ENCODE data around the gene CDHR3. TPM values are rescaled to one million over a fixed set of nuclear protein-coding genes. Genes with fewer than 3 reads are reported as not detected.

Gene CDHR3
- total and polyA plus RNA-seq, 9 of the 15 experiments (the other 6 are each of a cell fraction or from before 2014, with no cell fraction given): 0.03 to 0.66 (median 0.24) TPM; not detected in 1

GRCh38 chr7:106018566-106019469 is 55.8 kb downstream of the CDHR3 start (continued):
- TF ChIP-seq TFAP4 (CRISPR knock-in tag; IDR thresholded peaks at IDR 0.05; ENCODE audit: borderline replicate concordance): peak; percentile 24; the same call in 1 of the 2 replicates
- TF ChIP-seq CBX5 (IDR thresholded peaks at IDR 0.05; ENCODE audit: borderline replicate concordance, low read depth): 0 out of 2 replicates have a peak, but pooled peaks have one; percentile 22
- TF ChIP-seq KDM1A (IDR thresholded peaks at IDR 0.05): peak; percentile 86 to 91
- peak; percentile 90 for TF ChIP-seq PHB2 (IDR thresholded peaks at IDR 0.05; ENCODE audit: low read depth)
- TF ChIP-seq HBP1 (CRISPR knock-in tag; IDR thresholded peaks at IDR 0.05): no peak
- TF ChIP-seq SRSF3 (IDR thresholded peaks at IDR 0.05; ENCODE audit: insufficient read depth, low read length): no peak
- peak in 1 of 2 experiments; percentile 79; a peak in 2 of 4 replicates for TF ChIP-seq HDAC1 (IDR thresholded peaks at IDR 0.05)
- peak in 1 of 3 experiments; percentile 52; a peak in 1 of 6 replicates for TF ChIP-seq ZBTB11 (CRISPR knock-in tag; IDR thresholded peaks at IDR 0.05)
- peak; percentile 46; the same call in 1 of the 2 replicates for TF ChIP-seq NBN (IDR thresholded peaks at IDR 0.05; ENCODE audit: low read depth)
- peak; percentile 92 for TF ChIP-seq NFIC (IDR thresholded peaks at IDR 0.05)
- peak in 1 of 2 experiments; percentile 83; a peak in 3 of 4 replicates for TF ChIP-seq RCOR1 (IDR thresholded peaks at IDR 0.05; ENCODE audit: borderline replicate concordance in 1 of 2, low read depth in 2 of 2, low read length in 2 of 2)
- TF ChIP-seq TCF3 (CRISPR knock-in tag; IDR thresholded peaks at IDR 0.05): peak; percentile 97
- peak; percentile 96 for TF ChIP-seq STAT5A (IDR thresholded peaks at IDR 0.05; ENCODE audit: borderline replicate concordance, low read length)
- TF ChIP-seq ZNF507 (tag; conservative IDR thresholded peaks at IDR 0.05): no peak
- no peak for TF ChIP-seq NUFIP1 (IDR thresholded peaks at IDR 0.05; ENCODE audit: partially characterized antibody)
- no peak for TF ChIP-seq ZNF740 (CRISPR knock-in tag; IDR thresholded peaks at IDR 0.05)
- TF ChIP-seq ZNF740 (tag; IDR thresholded peaks at IDR 0.05): no peak
- peak in 1 of 2 experiments; percentile 64; a peak in 2 of 4 replicates for TF ChIP-seq TBL1XR1 (IDR thresholded peaks at IDR 0.05; ENCODE audit: low read length in 2 of 2)
- TF ChIP-seq GATA2 (CRISPR knock-in tag; IDR thresholded peaks at IDR 0.05): peak; percentile 96

All from K562 (cell line).